Ectodermal cell (in vitro differentiated cells): Measurements from ENCODE around the gene OPRM1. TPM values are rescaled to one million over a fixed set of nuclear protein-coding genes. Genes with fewer than 3 reads are reported as not detected.

Experiments
- H3K27ac ChIP-seq: 2 replicates; pipeline ENCODE4 v1.7.0; 2013; ENCODE audit warnings: mild to moderate bottlenecking, low read depth, low read length; ENCODE audit not compliant: insufficient read depth, poor library complexity, severe bottlenecking
- H3K27me3 ChIP-seq: 2 replicates; pipeline ENCODE4 v1.7.0; 2013; ENCODE audit warnings: mild to moderate bottlenecking, low read length; ENCODE audit not compliant: insufficient read depth, control insufficient read depth, poor library complexity, severe bottlenecking
- H3K36me3 ChIP-seq: one replicate; pipeline ENCODE4 v1.7.0; 2013; ENCODE audit warnings: low read length; ENCODE audit not compliant: control insufficient read depth, insufficient read depth
- H3K4me1 ChIP-seq: one replicate; pipeline ENCODE4 v1.7.0; 2013; ENCODE audit warnings: low read length; ENCODE audit not compliant: control insufficient read depth, insufficient read depth
- H3K4me3 ChIP-seq: 2 replicates; pipeline ENCODE4 v1.7.0; 2013; ENCODE audit warnings: low read depth, low read length, control low read depth; ENCODE audit not compliant: insufficient read depth
- H3K9me3 ChIP-seq: 2 replicates; pipeline ENCODE4 v1.7.0; 2013; ENCODE audit warnings: mild to moderate bottlenecking, low read length, moderate library complexity; ENCODE audit not compliant: control insufficient read depth
- WGBS, 2 experiments: methylation state at CpG; one replicate each; pipeline ENCODE4 v1.1.7; 2013; ENCODE audit warnings: missing lambda C conversion rate in 2 of 2; 5-methylcytosine and 5-hydroxymethylcytosine counted together
- polyA plus RNA-seq, 4 experiments: library from polyadenylated mRNA; stranded (reverse); fragments of 50-300 nt; gene quantifications; one replicate each; pipeline ENCODE4 v1.2.3, GENCODE V29; 2013

The OPRM1 gene
- not detected for polyA plus RNA-seq (2013, experiment 1 of 4)
- polyA plus RNA-seq (2013, experiment 2 of 4) = not detected
- not detected for polyA plus RNA-seq (2013, experiment 3 of 4)
- polyA plus RNA-seq (2013, experiment 4 of 4) = not detected

- no peak within 1 kb of the TSS for H3K27ac ChIP-seq
These were observed at the start of gene OPRM1 for GRCh38 chr6:154039231-154039842. Gene OPRM1 (plus strand): TSS chr6:154039240. CDS start chr6:154039545, 305 bp downstream.

GRCh38 chr6:153989989-153990388 lies 49.1 kb upstream of the OPRM1 start:
- Histone ChIP-seq H3K9me3 (no peaks in the 10 kb centered on the region), H3K27ac (no peak overlapping the region), H3K36me3 (no peaks in the 10 kb centered on the region), H3K4me1 (no peaks in the 10 kb centered on the region), H3K4me3 (no peak overlapping the region), H3K27me3 (no peaks in the 10 kb centered on the region)
- WGBS, 2 experiments = 83 to 96% methylated on average over 1 of the region's 1 CpG

More at GRCh38 chr6:154039231-154039842, at the start of gene OPRM1:
- H3K4me3 ChIP-seq = peak within 1 kb of the TSS; percentile 18
- H3K27me3 ChIP-seq = peaks cover 15% of the 10 kb centered on the region
- no peaks in the 10 kb centered on the region for H3K9me3 ChIP-seq
- no peaks in the 10 kb centered on the region for H3K4me1 ChIP-seq
- WGBS, 2 experiments = 9 to 11% methylated on average over 38 of the region's 38 CpGs
- H3K36me3 ChIP-seq = no peaks in the 10 kb centered on the region

- Histone ChIP-seq H3K27me3 (no peaks in the 10 kb centered on the region), H3K27ac (no peak overlapping the region), H3K9me3 (no peaks in the 10 kb centered on the region), H3K4me3 (no peak overlapping the region), H3K4me1 (no peaks in the 10 kb centered on the region), H3K36me3 (no peaks in the 10 kb centered on the region)
- 82 to 89% methylated on average over 3 of the region's 3 CpGs for WGBS, 2 experiments
These were observed 45.0 kb upstream of the OPRM1 start for GRCh38 chr6:153994004-153994403.

- Histone ChIP-seq H3K27me3 (no peaks in the 10 kb centered on the region), H3K27ac (no peak overlapping the region), H3K36me3 (no peaks in the 10 kb centered on the region), H3K4me3 (no peak overlapping the region), H3K9me3 (no peaks in the 10 kb centered on the region), H3K4me1 (no peaks in the 10 kb centered on the region)
- WGBS, 2 experiments = 87 to 98% methylated on average over 2 of the region's 2 CpGs
These were observed 44.2 kb upstream of the OPRM1 start for GRCh38 chr6:153994811-153995210.

GRCh38 chr6:153997221-153997620 lies 41.8 kb upstream of the OPRM1 start:
- no peaks in the 10 kb centered on the region for H3K27me3 ChIP-seq
- H3K4me3 ChIP-seq = no peak overlapping the region
- no peaks in the 10 kb centered on the region for H3K9me3 ChIP-seq
- no peaks in the 10 kb centered on the region for H3K36me3 ChIP-seq
- 91 to 96% methylated on average over 2 of the region's 3 CpGs for WGBS, 2 experiments
- H3K27ac ChIP-seq = no peak overlapping the region
- no peaks in the 10 kb centered on the region for H3K4me1 ChIP-seq

- no peak overlapping the region for H3K27ac ChIP-seq
- no peaks in the 10 kb centered on the region for H3K27me3 ChIP-seq
- H3K4me3 ChIP-seq = no peak overlapping the region
- peaks cover 2% of the 10 kb centered on the region for H3K9me3 ChIP-seq
- no peaks in the 10 kb centered on the region for H3K36me3 ChIP-seq
- no peaks in the 10 kb centered on the region for H3K4me1 ChIP-seq
- 94 to 95% methylated on average over 10 of the region's 10 CpGs for WGBS, 2 experiments
These were observed 37.4 kb upstream of the OPRM1 start for GRCh38 chr6:154001494-154002285.

GRCh38 chr6:154002894-154003293 lies 36.1 kb upstream of the OPRM1 start:
- WGBS, 2 experiments = 79 to 80% methylated on average over 5 of the region's 5 CpGs
- Histone ChIP-seq H3K27me3 (no peaks in the 10 kb centered on the region), H3K36me3 (no peaks in the 10 kb centered on the region), H3K4me3 (no peak overlapping the region), H3K4me1 (no peaks in the 10 kb centered on the region), H3K9me3 (peaks cover 2% of the 10 kb centered on the region), H3K27ac (no peak overlapping the region)

- no peaks in the 10 kb centered on the region for H3K9me3 ChIP-seq
- H3K36me3 ChIP-seq = no peaks in the 10 kb centered on the region
- no peak overlapping the region for H3K4me3 ChIP-seq
- H3K4me1 ChIP-seq = no peaks in the 10 kb centered on the region
- no peaks in the 10 kb centered on the region for H3K27me3 ChIP-seq
- 94 to 96% methylated on average over 1 of the region's 1 CpG for WGBS, 2 experiments
- H3K27ac ChIP-seq = no peak overlapping the region
These were observed 28.7 kb upstream of the OPRM1 start for GRCh38 chr6:154010371-154010770.

- no CpG with 5 or more reads among the region's 2 CpGs for WGBS, 2 experiments
- H3K4me1 ChIP-seq = no peaks in the 10 kb centered on the region
- no peaks in the 10 kb centered on the region for H3K9me3 ChIP-seq
- no peak overlapping the region for H3K4me3 ChIP-seq
- no peaks in the 10 kb centered on the region for H3K36me3 ChIP-seq
- no peak overlapping the region for H3K27ac ChIP-seq
- no peaks in the 10 kb centered on the region for H3K27me3 ChIP-seq
These were observed 26.2 kb upstream of the OPRM1 start for GRCh38 chr6:154012852-154013251.

- Histone ChIP-seq H3K27me3 (no peaks in the 10 kb centered on the region), H3K27ac (no peak overlapping the region), H3K36me3 (no peaks in the 10 kb centered on the region), H3K4me3 (no peak overlapping the region), H3K4me1 (no peaks in the 10 kb centered on the region), H3K9me3 (no peaks in the 10 kb centered on the region)
- 83 to 91% methylated on average over 3 of the region's 3 CpGs for WGBS, 2 experiments
These were observed 21.3 kb upstream of the OPRM1 start for GRCh38 chr6:154017786-154018185.
